Type B pancreatic cell (in vitro differentiated cells): ENCODE data around the gene ERC2. TPM values are rescaled to one million over a fixed set of nuclear protein-coding genes. Genes with fewer than 3 reads are reported as not detected.
A peak's percentile ranks its signal among the peaks of the same experiment; 100 is the strongest.

Experiments
- DNase-seq: peaks from one replicate; pipeline ENCODE4 v3.0.0; 2021; ENCODE audit warnings: mixed read lengths; ENCODE audit not compliant: unreplicated experiment; ENCODE audit errors: extremely low spot score
- H3K27ac Mint-ChIP-seq: 2 replicates; pipeline ENCODE4 v1.8.0; 2021; ENCODE audit warnings: mild to moderate bottlenecking, mixed read lengths
- H3K27me3 Mint-ChIP-seq: 2 replicates; pipeline ENCODE4 v1.8.0; 2021; ENCODE audit warnings: mixed read lengths
- H3K36me3 Mint-ChIP-seq: 2 replicates; pipeline ENCODE4 v1.8.0; 2021; ENCODE audit warnings: mixed read lengths
- H3K4me1 Mint-ChIP-seq: one replicate; pipeline ENCODE4 v1.8.0; 2021; ENCODE audit warnings: mixed read lengths; ENCODE audit not compliant: unreplicated experiment
- H3K4me3 Mint-ChIP-seq: 2 replicates; pipeline ENCODE4 v1.8.0; 2021; ENCODE audit warnings: mild to moderate bottlenecking, mixed read lengths
- H3K9me3 Mint-ChIP-seq: 2 replicates; pipeline ENCODE4 v1.8.0; 2021; ENCODE audit warnings: mixed read lengths
- CTCF ChIP-seq: fragments of 200-600 bp; sonication (generic); conservative IDR thresholded peaks from 2 replicates; pipeline ENCODE4 v1.5.0; 2021; ENCODE audit warnings: antibody characterized with exemption, mild to moderate bottlenecking
- total RNA-seq: library from RNA; stranded (reverse); gene quantifications from 2 replicates; pipeline ENCODE4 v1.2.1, GENCODE V29; 2021; ENCODE audit warnings: low replicate concordance

The ERC2 gene
- total RNA-seq, 1 donor from 2014 or later: 6.1 TPM

DNA sequence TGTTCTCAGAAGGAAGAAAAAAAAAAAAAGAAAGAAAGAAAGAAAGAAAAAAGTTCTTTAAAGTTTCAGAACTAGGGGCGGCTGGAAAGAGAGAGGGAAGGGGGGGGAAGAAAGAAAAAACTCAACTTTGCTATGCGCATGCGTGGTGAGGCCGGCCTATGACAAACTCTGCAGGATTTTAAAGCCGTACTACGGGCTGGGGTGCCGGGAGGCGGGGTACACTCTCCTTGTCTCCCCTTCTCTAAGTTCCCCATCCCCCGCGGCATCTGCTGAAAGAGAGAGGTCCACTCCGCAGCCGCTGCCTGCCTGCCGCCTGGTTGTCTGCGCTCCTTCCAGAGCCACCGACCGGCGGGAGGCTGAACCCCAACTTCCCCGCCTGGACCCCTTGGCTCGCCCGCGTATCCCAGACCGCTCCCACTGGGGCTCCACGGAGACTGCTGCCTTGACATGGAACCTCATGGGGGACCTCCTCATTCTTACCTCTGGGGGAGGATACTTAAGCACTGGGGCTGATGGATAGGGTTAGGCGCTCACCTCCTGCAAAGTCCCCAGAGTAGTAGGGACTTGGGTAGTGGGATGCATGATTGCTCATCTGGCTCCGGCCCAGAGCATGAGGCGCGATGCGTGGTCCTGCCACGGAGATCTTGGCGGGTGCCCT lies 979.7 kb downstream of the ERC2 start:
- peak overlapping the region; percentile 91 for H3K4me3 Mint-ChIP-seq
- DNase-seq: peak; percentile 82
- H3K9me3 Mint-ChIP-seq: no peaks in the 10 kb centered on the region
- peak; percentile 17 for TF ChIP-seq CTCF
- H3K4me1 Mint-ChIP-seq: peaks cover 14% of the 10 kb centered on the region
- H3K27ac Mint-ChIP-seq: peak overlapping the region; percentile 79
- peaks cover 61% of the 10 kb centered on the region for H3K27me3 Mint-ChIP-seq
- peaks cover 13% of the 10 kb centered on the region for H3K36me3 Mint-ChIP-seq

DNA sequence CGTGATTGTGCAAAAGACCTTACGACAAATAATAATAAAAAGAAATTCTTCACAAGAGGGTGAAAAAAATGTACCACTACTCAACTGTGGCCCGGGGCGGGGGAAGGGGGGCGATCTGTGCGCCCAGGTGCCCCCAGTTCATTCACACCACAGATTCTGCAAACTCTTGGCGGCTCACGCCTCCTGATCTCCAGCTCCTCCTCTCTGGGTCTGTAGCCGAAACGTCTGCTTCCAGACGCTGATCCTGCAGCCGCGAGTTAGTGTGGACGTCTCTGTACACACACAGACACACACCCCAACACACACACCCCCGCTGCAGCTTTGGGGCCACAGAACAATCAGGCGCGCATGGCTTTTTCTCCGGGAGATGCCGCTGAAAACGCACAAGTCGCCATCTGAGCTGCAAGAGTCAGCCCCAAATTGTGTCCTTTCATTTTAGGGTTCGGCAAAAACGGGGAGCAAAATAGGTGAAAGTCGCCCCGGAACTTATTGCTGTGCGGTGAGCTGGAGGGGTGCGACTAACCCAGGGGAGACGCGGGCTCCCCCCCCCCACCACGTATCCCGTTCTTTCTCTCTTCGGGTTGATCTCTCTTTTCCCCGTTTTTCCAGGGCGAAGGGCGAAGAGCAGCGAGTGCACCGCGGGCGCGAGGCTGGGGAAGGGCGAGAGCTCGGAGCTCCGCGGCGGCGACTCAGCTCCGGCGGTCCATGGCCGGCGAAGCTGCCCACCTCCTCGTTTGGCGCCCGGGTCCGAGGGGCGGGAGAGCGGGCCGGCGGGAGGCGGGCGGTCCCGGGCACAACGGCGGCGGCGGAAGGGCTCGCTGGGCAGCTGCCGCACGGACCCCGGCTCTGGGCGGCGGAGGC lies 980.7 kb downstream of the ERC2 start:
- DNase-seq: peak; percentile 76
- Mint-ChIP-seq H3K36me3 (peaks cover 18% of the 10 kb centered on the region), H3K9me3 (no peaks in the 10 kb centered on the region), H3K27me3 (peaks cover 62% of the 10 kb centered on the region), H3K4me1 (peaks cover 18% of the 10 kb centered on the region), H3K4me3 (peak overlapping the region; percentile 98), H3K27ac (peak overlapping the region; percentile 87)
- no peak for TF ChIP-seq CTCF

- H3K9me3 Mint-ChIP-seq: no peaks in the 10 kb centered on the region
- peaks cover 18% of the 10 kb centered on the region for H3K4me1 Mint-ChIP-seq
These were observed 981.3 kb downstream of the ERC2 start, which contains the start of gene WNT5A for GRCh38 chr3:55486857-55487380. Gene WNT5A, minus strand, starts transcription at chr3:55487306. Its CDS starts 321 bp downstream, at chr3:55486985.

GRCh38 chr3:55486101-55486856 lies 982.0 kb downstream of the ERC2 start:
- peak; percentile 78 for DNase-seq
- no peaks in the 10 kb centered on the region for H3K9me3 Mint-ChIP-seq
- peaks cover 23% of the 10 kb centered on the region for H3K4me1 Mint-ChIP-seq
- H3K27me3 Mint-ChIP-seq: peaks cover 60% of the 10 kb centered on the region
- no peak for TF ChIP-seq CTCF
- H3K4me3 Mint-ChIP-seq: peak overlapping the region; percentile 98
- H3K36me3 Mint-ChIP-seq: peaks cover 18% of the 10 kb centered on the region
- peak overlapping the region; percentile 90 for H3K27ac Mint-ChIP-seq

More at GRCh38 chr3:55486857-55487380, 981.3 kb downstream of the ERC2 start, which contains the start of gene WNT5A:
- peaks cover 56% of the 10 kb centered on the region for H3K27me3 Mint-ChIP-seq
- TF ChIP-seq CTCF: peak; percentile 14
- peak within 1 kb of the TSS; percentile 98 for H3K4me3 Mint-ChIP-seq
- peaks cover 18% of the 10 kb centered on the region for H3K36me3 Mint-ChIP-seq
- H3K27ac Mint-ChIP-seq: peak within 1 kb of the TSS; percentile 90
- DNase-seq: peak; percentile 79
